Karpas-422 (cell line): ENCODE results near the gene SLC2A5. TPM values are rescaled to one million over a fixed set of nuclear protein-coding genes. Genes with fewer than 3 reads are reported as not detected.

Experiments
- DNase-seq: peaks from one replicate; pipeline ENCODE4 v3.0.0-alpha.2; 2015
- H2AFZ ChIP-seq: fragments of 200-600 bp; sonication (generic); 2 replicates; pipeline ENCODE4 v1.6.1; 2014; ENCODE audit warnings: antibody characterized with exemption, low read length, mixed read lengths
- H3K27ac ChIP-seq: fragments of 200-600 bp; sonication (generic); 2 replicates; pipeline ENCODE4 v1.5.1; 2014; ENCODE audit warnings: mild to moderate bottlenecking, low read length, moderate library complexity
- H3K27me3 ChIP-seq: fragments of 200-600 bp; sonication (generic); 2 replicates; pipeline ENCODE4 v1.6.1; 2014; ENCODE audit warnings: low read length, mixed read lengths
- H3K36me3 ChIP-seq: fragments of 200-600 bp; sonication (generic); 2 replicates; pipeline ENCODE4 v1.6.1; 2014; ENCODE audit warnings: low read length, mixed read lengths; ENCODE audit not compliant: insufficient read depth
- H3K4me1 ChIP-seq: fragments of 200-600 bp; sonication (generic); 2 replicates; pipeline ENCODE4 v1.6.1; 2014; ENCODE audit warnings: mild to moderate bottlenecking, low read length, mixed read lengths
- H3K4me2 ChIP-seq: fragments of 200-600 bp; sonication (generic); 2 replicates; pipeline ENCODE4 v1.6.1; 2014; ENCODE audit warnings: low read length, low read depth, mild to moderate bottlenecking; ENCODE audit not compliant: poor library complexity, severe bottlenecking
- H3K4me3 ChIP-seq: fragments of 200-600 bp; sonication (generic); 2 replicates; pipeline ENCODE4 v1.5.1; 2014; ENCODE audit warnings: mild to moderate bottlenecking, antibody characterized with exemption, low read length, mixed read lengths
- H3K79me2 ChIP-seq: fragments of 200-600 bp; sonication (generic); 2 replicates; pipeline ENCODE4 v1.6.1; 2014; ENCODE audit warnings: mild to moderate bottlenecking, low read length, mixed read lengths
- H3K9ac ChIP-seq: fragments of 200-600 bp; sonication (generic); 2 replicates; pipeline ENCODE4 v1.6.0; 2014; ENCODE audit warnings: low read length
- H3K9me2 ChIP-seq: fragments of 200-600 bp; sonication (generic), shearing (Covaris generic); replicated peaks from 2 replicates; pipeline ENCODE4 v1.6.0; 2014; ENCODE audit warnings: mild to moderate bottlenecking, low read length, moderate library complexity; ENCODE audit not compliant: insufficient read depth
- H3K9me3 ChIP-seq: fragments of 300-700, 200-600 bp; sonication (generic); 2 replicates; pipeline ENCODE4 v1.6.1; 2014; ENCODE audit warnings: low read length, mixed read lengths
- H4K20me1 ChIP-seq: fragments of 200-600 bp; sonication (generic); 2 replicates; pipeline ENCODE4 v1.6.1; 2014; ENCODE audit warnings: mild to moderate bottlenecking, antibody characterized with exemption, low read length, low read depth; ENCODE audit not compliant: insufficient read depth
- total RNA-seq: library from RNA; depleted of rRNA; stranded (reverse); fragments of >200 nt; shearing (Covaris generic); gene quantifications from 2 replicates; pipeline ENCODE4 v1.2.3, GENCODE V29; 2014; ENCODE audit warnings: low replicate concordance

SLC2A5 gene
- total RNA-seq, 1 experiment from 2014 or later = 0.22 TPM

DNA sequence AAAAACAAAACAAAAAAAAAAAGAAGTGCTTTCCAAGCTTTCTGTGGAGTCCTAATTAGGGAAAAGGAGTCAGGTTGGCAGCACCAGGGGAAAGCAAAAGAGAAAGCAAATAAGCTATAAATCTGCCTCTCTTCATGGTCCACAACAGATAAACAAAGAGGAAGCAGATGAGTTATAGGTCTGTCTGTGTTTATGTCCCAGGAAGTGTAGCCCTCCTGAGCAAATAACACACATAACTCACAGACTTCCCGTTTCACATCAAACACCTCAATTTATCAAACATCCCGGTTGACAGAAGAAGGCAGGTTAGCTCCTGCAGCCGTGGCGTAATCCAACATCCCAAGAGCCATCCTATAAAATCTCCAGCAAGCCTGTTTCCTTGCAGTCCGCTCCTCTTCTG is 5.6 kb upstream of the SLC2A5 start:
- no peaks in the 10 kb centered on the region for H3K79me2 ChIP-seq
- H3K4me2 ChIP-seq = peak overlapping the region; percentile 32
- H3K9me3 ChIP-seq = no peaks in the 10 kb centered on the region
- H4K20me1 ChIP-seq = no peaks in the 10 kb centered on the region
- no peak for DNase-seq
- H3K27ac ChIP-seq = no peak overlapping the region
- H3K9ac ChIP-seq = no peak overlapping the region
- H3K27me3 ChIP-seq = no peaks in the 10 kb centered on the region
- no peaks in the 10 kb centered on the region for H3K36me3 ChIP-seq
- H3K4me1 ChIP-seq = peaks cover 41% of the 10 kb centered on the region
- H3K4me3 ChIP-seq = no peak overlapping the region
- no peak overlapping the region for H2AFZ ChIP-seq
- no peaks in the 10 kb centered on the region for H3K9me2 ChIP-seq

GRCh38 chr1:9073143-9073542 is 3.7 kb upstream of the SLC2A5 start:
- no peak overlapping the region for H2AFZ ChIP-seq
- H3K9me3 ChIP-seq = no peaks in the 10 kb centered on the region
- H3K27me3 ChIP-seq = no peaks in the 10 kb centered on the region
- H3K9me2 ChIP-seq = no peaks in the 10 kb centered on the region
- DNase-seq = peak; percentile 29
- no peak overlapping the region for H3K9ac ChIP-seq
- H3K27ac ChIP-seq = no peak overlapping the region
- H3K4me3 ChIP-seq = no peak overlapping the region
- H3K4me1 ChIP-seq = peaks cover 46% of the 10 kb centered on the region
- H3K4me2 ChIP-seq = no peak overlapping the region
- H3K79me2 ChIP-seq = no peaks in the 10 kb centered on the region
- peaks cover 4% of the 10 kb centered on the region; the same call in 1 of the 2 replicates for H4K20me1 ChIP-seq
- H3K36me3 ChIP-seq = no peaks in the 10 kb centered on the region

DNA sequence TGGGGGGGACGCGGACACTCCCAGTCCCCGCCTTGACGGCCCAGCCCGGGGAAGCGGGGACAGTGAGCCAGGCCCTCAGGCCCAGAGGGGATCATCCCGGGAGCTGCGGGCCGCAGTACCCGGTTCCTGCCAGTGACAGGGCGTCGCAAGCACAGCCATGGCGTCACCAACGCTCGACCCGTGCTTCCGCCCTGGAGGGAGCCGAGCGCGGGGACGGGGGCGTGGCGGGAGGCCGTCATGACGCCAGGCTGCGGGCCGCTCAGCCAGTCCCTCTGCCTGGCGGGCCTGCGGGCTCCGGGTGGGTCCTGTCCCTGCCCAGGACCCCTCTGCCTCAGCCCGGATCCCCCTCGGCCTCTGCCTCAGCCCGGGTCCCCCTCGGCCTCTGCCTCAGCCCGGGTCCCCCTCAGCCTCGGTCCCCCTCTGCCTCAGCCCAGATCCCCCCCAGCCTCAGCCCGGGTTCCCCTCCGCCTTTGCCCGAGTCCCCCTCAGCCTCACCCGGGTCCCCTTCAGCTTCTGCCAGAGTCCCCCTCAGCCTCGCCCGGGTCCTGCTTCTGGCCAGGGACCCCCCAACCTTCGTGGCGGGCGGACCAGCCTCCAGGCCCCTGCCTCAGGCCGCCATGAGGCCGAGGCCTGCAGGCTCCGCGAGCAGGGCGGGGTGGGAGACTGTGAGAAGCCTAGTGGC is 2.3 kb upstream of the SLC2A5 start:
- no peaks in the 10 kb centered on the region for H3K27me3 ChIP-seq
- no peak for DNase-seq
- no peaks in the 10 kb centered on the region for H3K9me3 ChIP-seq
- no peak overlapping the region for H3K9ac ChIP-seq
- no peak overlapping the region for H3K4me2 ChIP-seq
- H3K4me3 ChIP-seq = no peak overlapping the region
- peaks cover 4% of the 10 kb centered on the region; the same call in 1 of the 2 replicates for H4K20me1 ChIP-seq
- no peaks in the 10 kb centered on the region for H3K79me2 ChIP-seq
- H3K4me1 ChIP-seq = peaks cover 44% of the 10 kb centered on the region
- no peaks in the 10 kb centered on the region for H3K9me2 ChIP-seq
- no peak overlapping the region for H2AFZ ChIP-seq
- H3K27ac ChIP-seq = no peak overlapping the region
- H3K36me3 ChIP-seq = no peaks in the 10 kb centered on the region

DNA sequence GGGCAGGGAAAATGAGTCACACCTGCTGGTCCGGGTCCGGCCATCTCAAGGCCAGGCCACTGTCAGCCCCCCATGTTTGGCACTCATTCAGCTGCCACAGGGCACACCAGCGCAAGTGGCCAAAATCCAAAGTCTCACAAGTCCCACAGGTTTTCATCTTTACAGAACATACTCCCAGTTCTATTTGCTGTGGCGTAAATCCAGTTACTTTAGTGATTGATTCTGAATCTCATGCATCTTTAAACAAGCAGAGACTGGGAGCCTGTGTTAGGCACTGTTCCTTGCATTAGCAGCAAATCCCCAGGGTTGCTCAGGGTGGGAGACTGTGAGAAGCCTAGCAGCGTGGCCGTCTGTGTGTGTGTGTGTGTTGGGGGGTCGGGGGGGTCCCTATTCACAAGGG is 1.1 kb upstream of the SLC2A5 start:
- no peaks in the 10 kb centered on the region for H3K79me2 ChIP-seq
- peaks cover 4% of the 10 kb centered on the region; the same call in 1 of the 2 replicates for H4K20me1 ChIP-seq
- H3K4me3 ChIP-seq = no peak overlapping the region
- no peak overlapping the region for H2AFZ ChIP-seq
- H3K27ac ChIP-seq = no peak overlapping the region
- H3K4me1 ChIP-seq = peaks cover 34% of the 10 kb centered on the region
- peak overlapping the region; percentile 75 for H3K4me2 ChIP-seq
- no peaks in the 10 kb centered on the region for H3K36me3 ChIP-seq
- H3K9ac ChIP-seq = no peak overlapping the region
- H3K9me3 ChIP-seq = no peaks in the 10 kb centered on the region
- H3K27me3 ChIP-seq = no peaks in the 10 kb centered on the region
- no peak for DNase-seq
- H3K9me2 ChIP-seq = no peaks in the 10 kb centered on the region

- peak overlapping the region; percentile 54; the same call in 1 of the 2 replicates for H3K27ac ChIP-seq
- DNase-seq = no peak
- H3K79me2 ChIP-seq = no peaks in the 10 kb centered on the region
- no peaks in the 10 kb centered on the region for H3K36me3 ChIP-seq
- H3K9me2 ChIP-seq = no peaks in the 10 kb centered on the region
- peaks cover 32% of the 10 kb centered on the region for H3K4me1 ChIP-seq
- H3K9me3 ChIP-seq = no peaks in the 10 kb centered on the region
- peaks cover 4% of the 10 kb centered on the region; the same call in 1 of the 2 replicates for H4K20me1 ChIP-seq
- H3K27me3 ChIP-seq = no peaks in the 10 kb centered on the region
- peak overlapping the region; percentile 75 for H3K4me2 ChIP-seq
- H3K4me3 ChIP-seq = peak overlapping the region; percentile 60
- H3K9ac ChIP-seq = peak overlapping the region; percentile 23
- H2AFZ ChIP-seq = no peak overlapping the region
These were observed 482 bp downstream of the SLC2A5 start for GRCh38 chr1:9068981-9069325.

DNA sequence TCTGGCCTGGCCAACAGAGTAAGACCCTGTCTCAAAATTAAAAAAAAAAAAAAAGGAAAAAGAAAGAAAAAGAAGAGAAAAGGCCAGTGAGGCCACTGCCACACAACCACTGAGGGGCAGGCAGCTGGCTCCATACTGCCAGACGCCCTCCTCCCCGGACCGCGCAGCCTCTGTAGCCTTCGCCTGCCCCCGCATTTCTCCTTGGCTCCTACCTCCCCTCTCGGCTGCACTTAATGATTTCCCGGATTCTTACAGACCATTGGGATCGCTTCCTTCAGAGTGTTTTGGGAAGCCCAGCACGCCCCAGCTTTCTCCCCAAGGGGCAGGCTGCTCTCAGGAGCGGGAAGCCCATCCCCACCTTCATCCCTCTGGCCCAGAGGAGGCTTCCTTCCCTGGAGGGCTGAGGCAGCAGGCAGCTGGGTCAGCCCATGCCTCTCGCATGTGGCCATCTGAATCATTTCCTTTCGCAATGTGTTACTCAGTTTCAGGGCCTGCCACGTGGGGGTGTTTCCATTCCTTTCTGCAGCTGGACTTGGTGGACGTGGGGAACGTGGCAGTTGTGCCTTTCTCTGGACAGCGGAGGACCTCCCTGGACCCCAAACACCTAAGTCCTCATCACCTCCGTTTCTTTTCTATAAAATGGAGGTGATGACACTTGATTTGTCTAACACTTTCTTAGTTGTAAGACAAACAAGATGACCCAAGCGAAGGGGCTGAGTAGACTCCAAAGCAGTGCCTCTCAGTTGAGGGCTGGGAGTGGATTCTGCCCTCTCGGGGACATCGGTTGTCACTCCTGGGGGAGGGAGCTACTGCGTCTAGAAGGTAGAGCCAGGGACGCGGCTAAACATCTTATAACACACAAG is 2.3 kb downstream of the SLC2A5 start:
- Histone ChIP-seq H3K9me3 (no peaks in the 10 kb centered on the region), H3K4me3 (no peak overlapping the region), H3K4me1 (peaks cover 48% of the 10 kb centered on the region), H3K27ac (no peak overlapping the region), H3K9me2 (no peaks in the 10 kb centered on the region), H3K27me3 (no peaks in the 10 kb centered on the region), H3K4me2 (no peak overlapping the region), H2AFZ (no peak overlapping the region), H3K36me3 (no peaks in the 10 kb centered on the region), H3K79me2 (no peaks in the 10 kb centered on the region), H4K20me1 (peaks cover 4% of the 10 kb centered on the region; the same call in 1 of the 2 replicates), H3K9ac (no peak overlapping the region)
- DNase-seq = no peak

- Histone ChIP-seq H3K36me3 (no peaks in the 10 kb centered on the region), H2AFZ (no peak overlapping the region), H3K4me1 (peaks cover 52% of the 10 kb centered on the region), H3K4me3 (no peak overlapping the region), H3K9ac (no peak overlapping the region), H3K79me2 (no peaks in the 10 kb centered on the region), H3K9me2 (no peaks in the 10 kb centered on the region), H4K20me1 (peaks cover 4% of the 10 kb centered on the region; the same call in 1 of the 2 replicates), H3K9me3 (no peaks in the 10 kb centered on the region), H3K4me2 (no peak overlapping the region), H3K27me3 (no peaks in the 10 kb centered on the region), H3K27ac (no peak overlapping the region)
- DNase-seq = no peak
These were observed 4.2 kb downstream of the SLC2A5 start for GRCh38 chr1:9065213-9065751.

DNA sequence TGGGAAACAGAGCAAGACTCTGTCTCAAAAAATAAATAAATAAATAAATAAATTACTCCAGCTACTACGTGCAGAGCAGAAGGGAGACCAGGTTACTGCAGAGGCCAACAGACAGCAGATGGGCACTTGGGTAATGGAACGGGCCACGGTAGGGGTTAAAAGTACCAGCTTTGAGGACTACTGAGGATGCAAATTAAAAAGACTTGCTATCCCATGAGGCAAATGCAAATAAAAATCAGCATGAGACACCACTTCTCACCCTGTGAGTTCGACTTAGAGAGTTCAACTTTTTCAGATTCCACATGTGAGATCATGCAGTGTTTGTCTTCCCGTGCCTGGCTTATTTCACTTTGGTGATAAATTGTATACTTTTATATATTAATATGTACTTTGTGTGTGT is 6.6 kb downstream of the SLC2A5 start:
- Histone ChIP-seq H3K9me2 (no peaks in the 10 kb centered on the region), H3K4me2 (peak overlapping the region; percentile 64), H4K20me1 (no peaks in the 10 kb centered on the region), H2AFZ (no peak overlapping the region), H3K4me1 (peaks cover 29% of the 10 kb centered on the region), H3K4me3 (no peak overlapping the region), H3K9ac (no peak overlapping the region), H3K9me3 (no peaks in the 10 kb centered on the region), H3K79me2 (no peaks in the 10 kb centered on the region), H3K36me3 (no peaks in the 10 kb centered on the region), H3K27ac (peak overlapping the region; percentile 60; the same call in 1 of the 2 replicates), H3K27me3 (no peaks in the 10 kb centered on the region)
- peak; percentile 82 for DNase-seq
